ENCODE data around the gene ERBIN.
"Not testable (repeated sequence)": the region's sequence is repeated elsewhere in the genome, so short reads cannot be mapped to it uniquely, and the experiment has no call there.

Gene ERBIN

DNA sequence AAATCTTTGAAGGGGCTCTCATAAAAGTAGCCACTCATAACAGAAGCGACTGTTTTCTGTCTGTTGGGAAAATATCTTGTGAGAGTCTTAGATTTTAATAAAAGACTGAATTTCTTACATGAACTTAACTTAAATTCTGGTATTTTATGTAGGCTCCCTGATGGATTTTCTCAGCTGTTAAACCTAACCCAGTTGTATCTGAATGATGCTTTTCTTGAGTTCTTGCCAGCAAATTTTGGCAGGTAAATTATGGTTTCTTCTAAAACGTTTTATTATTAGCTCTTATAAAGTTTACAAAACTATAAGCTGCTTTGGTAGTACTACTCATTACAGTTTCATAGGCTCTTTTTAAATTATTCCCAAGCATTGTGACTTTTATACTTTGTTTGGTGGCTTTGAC, 87.0 kb downstream of the ERBIN start:
- no peak for DNase-seq

DNA sequence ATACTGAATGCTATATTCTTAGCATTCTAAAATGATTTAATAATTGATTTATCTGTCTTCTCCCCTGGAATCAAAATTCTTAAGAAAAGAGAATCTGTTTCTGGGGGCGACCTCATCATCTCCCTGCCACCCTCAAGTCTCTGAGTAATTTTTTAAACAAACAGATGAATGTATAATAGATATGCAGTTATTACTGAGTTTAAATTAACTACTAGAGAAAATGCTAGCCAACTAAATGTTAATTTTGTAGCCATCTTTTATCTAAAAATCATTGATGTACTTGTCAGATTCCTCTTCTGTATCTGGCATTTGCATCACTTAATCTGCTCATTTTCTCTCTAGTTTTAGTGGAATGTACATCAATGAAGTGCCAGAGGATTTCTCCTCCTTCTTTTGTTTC, 87.5 kb downstream of the ERBIN start:
- no peak for DNase-seq

DNA sequence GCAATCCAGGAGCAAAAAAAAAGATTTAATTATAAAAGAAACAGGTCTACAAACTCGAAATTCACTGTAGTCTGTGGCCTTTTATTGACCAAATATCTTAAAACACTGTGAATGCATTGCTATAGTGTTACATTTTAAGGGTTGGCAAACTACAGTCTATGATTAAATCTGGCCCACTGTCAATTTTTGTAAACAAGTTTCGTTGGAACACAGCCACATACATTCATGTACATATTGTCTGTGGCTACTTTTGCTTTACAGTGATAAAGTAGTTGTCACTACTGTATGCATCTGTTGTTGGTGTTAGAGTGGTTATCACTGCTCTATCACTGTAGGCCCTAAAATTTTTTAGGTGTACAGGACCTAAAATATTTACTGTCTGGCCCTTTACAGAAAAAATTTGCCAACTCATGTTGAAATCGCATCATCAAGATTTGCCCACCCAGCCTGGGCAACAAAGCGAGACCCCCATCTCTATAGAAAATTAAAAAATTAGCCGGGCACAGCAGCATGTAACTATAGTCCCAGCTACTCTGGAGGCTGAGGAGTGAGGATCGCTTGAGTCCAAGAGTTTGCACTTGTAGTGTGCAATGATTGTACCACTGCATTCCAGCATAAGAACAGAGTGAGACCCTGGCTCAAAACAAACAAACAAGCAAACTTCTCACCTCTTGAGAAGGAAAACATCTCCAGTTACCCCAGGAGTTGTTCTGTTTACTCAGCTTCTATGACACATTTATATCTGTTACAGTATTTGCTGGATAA, 89.0 kb downstream of the ERBIN start:
- DNase-seq = no peak

DNA sequence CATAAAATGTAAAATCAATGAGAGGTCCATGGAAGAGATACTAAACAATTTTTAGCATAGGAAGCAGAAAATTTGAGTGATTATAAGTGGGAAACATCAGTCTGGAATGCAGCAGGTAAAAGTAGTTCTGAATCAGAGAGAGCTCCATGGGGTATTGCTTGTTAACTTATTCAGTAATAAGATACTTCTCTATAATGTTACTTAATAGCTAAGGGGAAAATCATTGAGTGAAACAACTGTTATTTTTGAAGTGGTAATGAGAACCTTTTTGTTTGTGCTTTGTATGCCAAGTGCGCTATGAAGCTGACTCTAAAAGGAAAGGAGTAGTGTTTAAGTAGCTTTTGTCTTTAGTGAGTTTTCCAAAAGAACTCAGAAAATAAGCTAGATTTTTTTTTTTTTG, 95.2 kb downstream of the ERBIN start:
- no peak for DNase-seq

DNA sequence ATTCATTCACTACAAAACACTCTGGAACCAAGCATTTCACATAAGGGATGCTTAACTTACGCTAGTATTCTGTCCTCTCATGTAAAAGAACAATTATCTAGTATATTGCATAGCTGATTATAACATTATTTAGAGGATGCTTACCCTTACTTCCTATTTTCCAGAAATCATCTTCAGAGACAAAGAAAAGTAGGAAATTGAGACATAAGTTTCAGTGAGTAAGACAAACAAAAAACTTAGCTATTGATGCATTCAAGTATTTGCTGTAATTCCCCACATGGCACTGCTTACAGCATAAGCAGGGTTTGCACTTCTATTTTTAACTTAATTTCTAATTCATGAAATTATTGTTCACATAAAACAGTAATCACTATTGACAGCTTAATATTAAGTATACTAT, 112.9 kb downstream of the ERBIN start:
- no peak for DNase-seq

DNA sequence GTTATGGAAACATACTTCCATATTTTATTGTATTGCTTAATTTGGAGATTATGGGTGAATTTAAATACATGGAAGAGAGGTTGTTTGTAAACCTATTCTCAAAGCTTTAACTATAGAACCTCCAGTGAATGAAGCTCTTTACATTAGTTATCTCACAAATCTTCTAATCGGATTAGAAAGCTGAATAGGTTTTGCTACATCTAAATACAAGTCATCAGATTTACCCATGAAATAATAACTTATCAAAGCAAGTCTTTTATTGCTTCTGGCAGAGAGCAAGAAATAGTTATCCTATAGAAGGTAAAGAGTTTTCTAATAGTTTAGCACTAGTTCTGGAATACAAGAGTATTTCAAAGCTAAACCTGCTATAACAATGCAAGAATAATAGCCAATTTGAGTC, 113.3 kb downstream of the ERBIN start:
- no peak for DNase-seq

DNA sequence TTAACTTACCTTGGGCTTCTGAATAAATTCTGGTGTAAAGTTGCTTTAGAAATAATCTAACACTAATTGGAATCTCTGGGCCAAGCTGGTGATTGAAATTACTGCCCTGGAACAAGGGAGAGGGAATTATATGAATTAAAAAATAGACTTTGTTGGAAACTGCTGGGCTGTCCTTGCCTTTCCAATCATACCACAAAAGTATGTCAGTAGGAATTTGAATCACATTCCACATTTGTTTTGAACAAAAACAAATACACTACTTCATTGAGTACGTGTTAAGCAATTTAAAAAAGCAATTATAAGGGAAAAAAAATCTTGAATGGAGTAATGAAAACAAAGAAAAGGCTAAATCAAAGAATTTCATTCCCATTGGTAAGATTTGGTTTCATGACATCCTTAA, 115.3 kb downstream of the ERBIN start:
- no peak for DNase-seq

DNA sequence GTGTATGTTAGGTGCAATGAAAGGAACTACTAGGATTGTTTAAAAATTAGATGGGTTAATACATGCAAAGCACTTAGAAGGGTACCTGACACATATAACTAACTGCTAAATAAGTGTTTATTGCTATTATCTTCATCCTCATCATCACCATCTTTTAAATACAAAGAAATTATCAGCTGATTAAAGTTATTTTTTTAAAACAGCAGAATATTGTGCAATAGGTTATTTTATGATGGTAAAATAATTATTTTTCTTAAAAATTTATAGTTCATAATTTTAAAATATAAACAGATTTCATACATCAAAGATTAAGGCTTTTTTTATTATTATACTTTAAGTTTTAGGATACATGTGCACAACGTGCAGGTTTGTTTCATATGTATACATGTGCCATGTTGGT, 130.9 kb downstream of the ERBIN start:
- DNase-seq = no peak

DNA sequence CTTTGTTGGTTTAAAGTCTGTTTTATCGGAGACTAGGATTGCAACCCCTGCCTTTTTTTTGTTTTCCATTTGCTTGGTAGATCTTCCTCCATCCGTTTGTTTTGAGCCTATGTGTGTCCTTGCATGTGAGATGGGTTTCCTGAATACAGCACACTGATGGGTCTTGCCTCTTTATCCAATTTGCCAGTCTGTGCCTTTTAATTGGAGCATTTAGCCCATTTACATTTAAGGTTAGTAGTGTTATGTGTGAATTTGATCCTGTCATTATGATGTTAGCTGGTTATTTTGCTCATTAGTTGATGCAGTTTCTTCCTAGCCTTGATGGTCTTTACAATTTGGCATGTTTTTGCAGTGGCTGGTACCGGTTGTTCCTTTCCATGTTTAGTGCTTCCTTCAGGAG, 134.9 kb downstream of the ERBIN start:
- DNase-seq = not testable (repeated sequence)

DNA sequence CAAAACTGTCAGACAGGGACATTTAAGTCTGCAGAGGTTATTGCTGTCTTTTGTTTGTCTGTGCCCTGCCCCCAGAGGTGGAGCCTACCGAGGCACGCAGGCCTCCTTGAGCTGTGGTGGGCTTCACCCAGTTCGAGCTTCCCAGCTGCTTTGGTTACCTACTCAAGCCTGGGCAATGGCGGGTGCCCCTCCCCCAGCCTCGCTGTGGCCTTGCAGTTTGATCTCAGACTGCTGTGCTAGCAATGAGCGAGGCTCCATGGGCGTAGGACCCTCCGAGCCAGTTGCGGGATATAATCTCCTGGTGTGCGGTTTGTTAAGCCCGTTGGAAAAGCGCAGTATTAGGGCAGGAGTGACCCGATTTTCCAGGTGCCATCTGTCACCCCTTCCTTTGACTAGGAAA, 136.7 kb downstream of the ERBIN start:
- not testable (repeated sequence) for DNase-seq

DNA sequence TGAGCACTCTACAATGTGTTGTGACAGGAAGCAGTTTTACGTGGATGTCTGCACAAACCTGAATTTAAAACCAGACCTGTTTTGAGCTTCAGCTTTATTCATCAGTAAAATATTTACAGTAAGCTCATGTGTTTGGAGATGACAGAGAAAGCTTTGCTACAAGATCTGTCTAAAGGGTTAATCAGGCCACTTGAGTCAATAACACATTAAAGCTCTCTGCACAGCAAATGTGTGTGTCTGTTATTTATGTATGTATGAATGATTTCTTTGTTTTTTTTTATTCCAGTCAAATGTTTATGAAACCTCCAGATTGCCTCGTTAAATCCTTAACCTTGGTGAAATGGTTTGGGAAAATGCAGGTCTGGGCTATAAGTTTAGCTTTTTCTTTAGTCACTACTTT, 140.5 kb downstream of the ERBIN start:
- DNase-seq = no peak

DNA sequence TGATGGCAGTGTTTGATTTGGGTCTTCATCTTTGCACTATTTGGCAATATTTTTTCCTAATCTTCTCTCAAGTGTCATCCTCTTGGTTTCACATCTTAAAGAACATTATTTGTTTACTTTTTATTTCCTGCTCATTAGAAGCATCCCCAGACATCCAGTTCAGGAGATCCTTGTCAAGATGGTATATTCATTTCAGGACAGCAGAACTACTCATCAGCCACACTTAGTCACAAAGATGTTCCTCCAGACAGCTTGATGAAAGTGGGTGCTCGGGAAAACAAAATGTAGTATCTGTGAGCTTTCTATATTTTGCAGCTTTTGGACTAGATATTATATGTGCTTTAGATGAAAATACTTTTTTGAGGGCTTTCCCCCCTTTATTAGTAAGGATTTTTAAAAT, 145.7 kb downstream of the ERBIN start:
- DNase-seq = no peak

DNA sequence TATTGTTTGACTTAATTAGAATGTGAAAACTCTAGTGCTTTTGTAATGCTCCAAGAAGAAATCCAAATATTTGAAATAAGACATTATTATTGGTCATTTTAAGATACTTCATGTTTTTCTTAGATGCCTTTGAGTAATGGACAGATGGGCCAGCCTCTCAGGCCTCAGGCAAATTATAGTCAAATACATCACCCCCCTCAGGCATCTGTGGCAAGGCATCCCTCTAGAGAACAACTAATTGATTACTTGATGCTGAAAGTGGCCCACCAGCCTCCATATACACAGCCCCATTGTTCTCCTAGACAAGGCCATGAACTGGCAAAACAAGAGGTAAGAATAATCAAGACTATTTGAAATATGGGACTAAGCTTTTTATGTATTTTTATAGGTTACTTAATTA, 148.5 kb downstream of the ERBIN start:
- DNase-seq = peak; percentile 58

DNA sequence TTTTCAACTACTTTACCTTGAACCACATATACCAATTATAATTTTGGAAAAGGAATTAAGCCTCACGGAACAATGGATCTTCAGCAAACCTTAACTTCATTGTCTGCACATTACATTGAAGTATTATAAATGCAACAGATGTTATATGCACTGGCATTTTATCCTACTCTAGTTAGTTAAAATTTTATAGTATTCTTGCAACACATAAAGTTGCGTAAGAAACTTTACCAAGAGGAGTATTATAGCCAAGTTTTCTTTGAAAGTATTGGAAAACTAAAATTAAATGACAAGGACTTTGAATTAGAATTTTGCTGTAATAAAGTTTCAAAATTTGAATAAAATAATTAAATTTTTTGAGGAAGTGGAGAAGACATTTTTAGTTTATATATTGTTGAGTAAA, 154.3 kb downstream of the ERBIN start:
- DNase-seq = no peak

DNA sequence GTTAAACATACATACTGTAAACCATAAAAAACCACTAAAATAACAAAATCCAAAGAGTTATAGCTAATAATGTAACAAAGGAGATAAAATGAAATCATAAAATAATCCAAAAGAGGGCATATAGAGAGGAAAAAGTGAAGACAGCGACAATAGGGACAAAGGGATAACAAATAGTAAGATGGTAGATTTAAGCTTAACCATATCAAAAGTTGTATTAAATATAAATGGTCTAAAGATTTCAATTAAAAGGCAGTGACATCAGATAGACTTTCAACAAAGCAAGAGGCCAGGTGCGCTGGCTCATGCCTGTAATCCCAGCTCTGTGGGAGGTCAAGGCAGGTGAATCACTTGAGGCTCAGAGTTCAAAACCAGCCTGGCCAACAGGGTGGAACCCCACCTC, 163.0 kb downstream of the ERBIN start:
- no peak for DNase-seq

DNA sequence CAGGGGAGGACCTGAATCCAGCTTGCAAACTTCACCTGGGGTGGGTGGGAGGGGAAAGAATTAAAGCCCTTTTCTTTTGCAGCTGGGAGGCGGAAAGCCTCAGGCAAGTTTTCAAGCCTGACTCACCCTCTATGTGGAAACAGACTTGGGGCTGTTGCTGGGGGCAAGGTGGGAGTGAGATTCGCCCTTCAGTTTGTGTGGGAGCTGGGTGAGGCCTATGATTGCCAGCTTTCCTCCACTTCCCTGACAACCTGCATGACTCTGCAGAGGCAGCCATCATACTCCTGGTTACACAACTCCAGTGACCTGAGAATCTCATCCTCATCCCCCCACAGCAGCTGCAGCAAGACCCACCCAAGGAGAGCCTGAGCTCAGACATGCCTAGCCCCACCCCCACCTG, 174.5 kb downstream of the ERBIN start:
- no peak for DNase-seq

DNA sequence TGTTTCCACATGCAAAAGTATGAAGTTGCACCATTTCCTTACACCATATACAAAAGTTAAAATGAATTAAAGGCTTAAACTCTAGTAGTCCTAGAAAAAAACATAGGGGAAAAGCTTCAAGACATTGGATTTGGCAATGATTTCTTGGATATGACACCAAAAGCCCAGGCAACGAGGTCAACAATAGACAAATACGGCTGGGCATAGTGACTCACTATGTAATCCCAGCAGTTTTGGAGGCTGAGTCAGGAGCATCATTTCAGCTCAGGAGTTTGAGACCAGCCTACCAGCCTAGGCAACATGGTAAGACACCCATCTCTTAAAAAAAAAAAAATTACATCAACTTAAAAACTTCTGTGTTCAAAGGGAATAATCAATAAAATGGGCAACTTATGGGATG, 186.8 kb downstream of the ERBIN start:
- DNase-seq = no peak

DNA sequence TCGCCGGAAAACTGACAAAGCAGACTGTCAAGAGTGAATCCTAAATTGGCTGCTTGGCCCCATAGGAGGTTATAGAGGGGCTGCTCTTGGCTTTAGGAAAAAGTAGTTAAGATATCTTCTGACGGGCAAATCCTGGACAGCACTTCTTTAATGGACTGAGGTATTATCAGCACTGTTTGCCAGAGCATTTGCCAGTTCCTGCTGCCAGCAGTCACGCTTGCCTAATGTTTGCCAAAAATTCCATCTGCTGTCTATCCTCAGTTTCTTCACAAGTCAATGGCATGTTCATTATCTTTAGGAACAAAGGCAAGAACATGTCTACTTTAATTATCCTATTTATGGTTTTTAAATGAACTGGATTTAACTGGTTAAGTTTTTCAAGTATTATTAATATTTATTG, 191.9 kb downstream of the ERBIN start:
- DNase-seq = no peak

DNA sequence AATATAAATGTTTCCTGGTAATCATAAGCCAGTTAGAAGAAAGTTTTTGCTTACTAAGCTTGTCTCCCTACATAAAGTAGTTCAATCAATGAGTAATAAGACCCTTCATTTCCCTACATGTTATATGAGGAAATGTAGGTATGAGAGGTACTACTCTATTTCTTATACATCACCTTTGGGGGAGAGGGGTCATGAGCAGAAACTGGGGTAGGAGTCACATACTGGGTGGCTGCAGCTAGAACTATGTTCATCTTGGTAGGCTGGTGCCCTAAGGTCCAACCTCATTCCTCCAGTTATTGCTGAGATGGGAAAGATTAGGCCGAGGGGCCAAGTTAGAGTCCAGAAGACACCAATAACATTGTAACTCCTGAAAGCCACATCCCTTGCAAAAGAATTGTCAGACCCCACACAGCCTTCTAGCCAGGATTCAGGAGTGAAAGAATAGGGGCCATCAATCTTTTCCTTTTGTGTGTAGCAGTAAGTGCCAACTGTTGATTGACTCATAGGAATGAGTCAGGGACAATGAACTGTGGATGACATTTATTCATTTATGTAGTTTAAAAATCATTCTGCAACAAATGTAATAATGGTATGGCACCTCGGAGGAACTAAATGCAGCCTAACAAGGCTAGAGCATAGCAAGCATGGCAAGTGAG, 196.1 kb downstream of the ERBIN start:
- DNase-seq = no peak

DNA sequence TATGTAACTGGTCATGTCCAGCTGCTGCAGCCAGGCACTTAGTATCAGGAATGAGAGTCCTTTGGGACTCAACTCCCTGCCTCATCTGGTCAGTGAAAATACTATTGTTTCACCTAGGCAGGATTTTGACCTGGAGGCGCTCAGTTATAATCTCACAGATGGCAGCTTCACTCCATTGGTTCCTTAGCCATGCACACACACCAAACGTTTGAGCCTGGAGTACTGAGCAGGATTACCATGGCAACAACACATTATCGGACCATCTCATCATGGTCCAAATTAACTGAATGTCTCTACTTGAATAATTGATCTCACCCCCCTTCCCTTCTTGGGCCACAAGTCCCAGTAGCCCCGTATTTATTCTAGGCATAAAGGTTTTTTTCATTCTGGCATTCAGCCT, 202.8 kb downstream of the ERBIN start:
- no peak for DNase-seq

DNA sequence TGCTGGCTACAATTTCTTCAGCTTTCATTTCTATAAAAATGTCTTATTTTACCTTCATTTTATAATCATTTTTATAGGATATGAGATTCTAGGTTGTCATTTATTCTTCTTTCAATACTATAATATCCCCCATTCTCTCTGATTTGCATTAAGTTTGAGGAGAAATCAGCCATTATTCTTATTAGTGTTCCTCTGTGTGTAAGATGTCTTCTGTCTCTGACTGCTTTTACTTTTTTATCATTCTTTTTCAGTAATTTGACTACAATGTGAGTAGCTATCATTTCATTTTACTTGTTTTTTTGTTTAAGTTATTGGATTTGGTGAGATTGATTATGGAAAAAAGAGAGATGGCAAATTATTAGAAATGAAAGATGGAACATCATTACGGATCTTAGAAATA, 204.1 kb downstream of the ERBIN start:
- DNase-seq = no peak
